WERI-Rb-1 (cell line): ENCODE results near the gene COCH.

Experiments
- DNase-seq: peaks from one replicate; pipeline ENCODE4 v3.0.0-alpha.2; 2020
- H3K27ac ChIP-seq: fragments of 250-450 bp; sonication (Bioruptor Pico); 2 replicates; pipeline ENCODE4 v1.5.1; 2020; ENCODE audit warnings: mild to moderate bottlenecking, moderate library complexity
- H3K27me3 ChIP-seq: fragments of 250-450 bp; sonication (Bioruptor Pico); 2 replicates; pipeline ENCODE4 v1.5.1; 2021; ENCODE audit warnings: mild to moderate bottlenecking, low read depth, moderate library complexity; ENCODE audit not compliant: insufficient read depth, severe bottlenecking
- H3K36me3 ChIP-seq: fragments of 250-450 bp; sonication (Bioruptor Pico); 2 replicates; pipeline ENCODE4 v1.5.1; 2020; ENCODE audit warnings: mild to moderate bottlenecking, moderate library complexity
- H3K4me3 ChIP-seq: 2 replicates; pipeline ENCODE4 v1.5.1; 2011; ENCODE audit warnings: low read depth, mild to moderate bottlenecking, control low read depth, low read length
- H3K9me3 ChIP-seq: fragments of 250-450 bp; sonication (Bioruptor Pico); 2 replicates; pipeline ENCODE4 v1.5.1; 2021; ENCODE audit warnings: mild to moderate bottlenecking, moderate library complexity; ENCODE audit not compliant: severe bottlenecking
- TF ChIP-seq, protein P1 (sequence below): IDR thresholded peaks from 2 replicates; pipeline ENCODE4 v1.5.1; 2011; ENCODE audit warnings: low read depth, mild to moderate bottlenecking, control low read depth, inconsistent platforms, low read length

The COCH gene

DNA sequence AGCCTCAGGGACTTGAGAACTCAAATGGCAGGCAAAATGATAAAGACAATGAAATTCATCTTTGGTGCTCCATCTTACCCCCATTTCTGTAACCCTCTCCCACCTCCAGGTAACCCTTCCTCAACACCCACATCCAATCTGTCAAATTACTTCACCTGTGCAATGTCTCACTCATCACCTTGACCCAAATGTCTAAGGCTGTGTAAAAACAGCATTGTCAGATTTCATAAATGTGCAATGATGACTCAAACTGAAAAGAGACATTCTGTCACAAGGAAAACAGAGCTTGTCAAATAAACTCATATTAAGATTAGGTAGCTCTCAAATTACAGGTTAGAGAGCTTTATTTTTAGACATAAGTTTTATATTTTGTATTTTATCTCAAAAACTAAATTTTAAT is 19.9 kb upstream of the COCH start:
- no peak for DNase-seq
- Histone ChIP-seq H3K9me3 (no peaks in the 10 kb centered on the region), H3K36me3 (no peaks in the 10 kb centered on the region), H3K27me3 (no peaks in the 10 kb centered on the region), H3K4me3 (no peak overlapping the region), H3K27ac (no peak overlapping the region)
- TF ChIP-seq, protein P1, sequence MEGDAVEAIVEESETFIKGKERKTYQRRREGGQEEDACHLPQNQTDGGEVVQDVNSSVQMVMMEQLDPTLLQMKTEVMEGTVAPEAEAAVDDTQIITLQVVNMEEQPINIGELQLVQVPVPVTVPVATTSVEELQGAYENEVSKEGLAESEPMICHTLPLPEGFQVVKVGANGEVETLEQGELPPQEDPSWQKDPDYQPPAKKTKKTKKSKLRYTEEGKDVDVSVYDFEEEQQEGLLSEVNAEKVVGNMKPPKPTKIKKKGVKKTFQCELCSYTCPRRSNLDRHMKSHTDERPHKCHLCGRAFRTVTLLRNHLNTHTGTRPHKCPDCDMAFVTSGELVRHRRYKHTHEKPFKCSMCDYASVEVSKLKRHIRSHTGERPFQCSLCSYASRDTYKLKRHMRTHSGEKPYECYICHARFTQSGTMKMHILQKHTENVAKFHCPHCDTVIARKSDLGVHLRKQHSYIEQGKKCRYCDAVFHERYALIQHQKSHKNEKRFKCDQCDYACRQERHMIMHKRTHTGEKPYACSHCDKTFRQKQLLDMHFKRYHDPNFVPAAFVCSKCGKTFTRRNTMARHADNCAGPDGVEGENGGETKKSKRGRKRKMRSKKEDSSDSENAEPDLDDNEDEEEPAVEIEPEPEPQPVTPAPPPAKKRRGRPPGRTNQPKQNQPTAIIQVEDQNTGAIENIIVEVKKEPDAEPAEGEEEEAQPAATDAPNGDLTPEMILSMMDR = no peak

DNA sequence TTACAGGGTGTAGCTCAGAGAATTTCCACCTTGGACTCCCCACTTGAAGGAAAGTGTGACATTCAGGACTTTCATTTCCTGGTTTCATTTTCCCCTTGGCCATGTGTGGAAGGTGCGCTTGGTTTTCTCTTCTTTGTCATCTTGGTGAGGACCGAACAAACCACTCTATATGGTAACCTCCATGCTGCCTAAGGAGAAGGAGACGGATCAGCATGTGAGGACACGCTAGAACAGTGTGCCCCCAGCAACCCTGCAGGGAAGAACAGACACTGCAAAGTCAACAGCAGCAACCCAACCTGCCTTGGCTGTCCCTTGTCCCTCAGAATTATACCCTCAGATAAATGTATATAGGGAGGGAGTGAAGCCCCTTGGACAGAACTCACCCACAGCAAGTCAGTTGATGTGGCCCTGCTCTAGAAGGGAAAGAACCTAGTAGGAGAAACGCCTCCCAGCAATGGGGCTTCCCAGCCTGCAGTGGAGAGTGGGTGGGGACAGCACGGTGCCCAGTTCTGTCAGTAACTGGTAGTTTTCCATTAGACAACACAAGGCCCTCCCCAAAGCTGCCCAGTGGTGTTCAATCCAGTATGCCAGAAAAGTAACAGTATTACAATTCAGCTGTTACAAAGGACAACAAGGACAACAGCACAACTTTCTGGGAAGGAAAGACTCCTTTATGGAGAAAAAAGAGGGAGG is 18.9 kb upstream of the COCH start:
- Histone ChIP-seq H3K9me3 (no peaks in the 10 kb centered on the region), H3K4me3 (no peak overlapping the region), H3K27me3 (no peaks in the 10 kb centered on the region), H3K36me3 (no peaks in the 10 kb centered on the region), H3K27ac (no peak overlapping the region)
- no peak for DNase-seq
- TF ChIP-seq, protein P1 = no peak

DNA sequence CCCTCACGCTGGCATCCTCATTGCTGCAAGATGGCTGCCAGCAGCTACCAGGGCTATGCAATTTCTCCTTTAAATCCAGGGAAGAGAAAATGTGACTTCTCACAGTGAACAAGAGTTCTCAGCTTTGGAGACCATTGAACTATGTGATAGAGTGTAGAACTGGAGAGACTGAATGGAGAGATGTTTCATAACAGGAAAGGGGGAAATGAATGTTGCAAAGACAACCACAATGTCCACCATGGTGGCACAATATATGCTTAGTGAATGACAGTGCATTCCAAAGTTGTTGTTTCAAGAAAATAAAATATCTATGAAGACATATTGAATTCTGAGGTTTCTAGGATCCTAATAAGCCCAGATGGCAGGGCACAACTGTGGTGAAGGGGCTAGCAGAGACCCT is 13.2 kb upstream of the COCH start:
- Histone ChIP-seq H3K9me3 (no peaks in the 10 kb centered on the region), H3K27ac (no peak overlapping the region), H3K4me3 (no peak overlapping the region), H3K36me3 (no peaks in the 10 kb centered on the region), H3K27me3 (no peaks in the 10 kb centered on the region)
- TF ChIP-seq, protein P1 = no peak
- no peak for DNase-seq

DNA sequence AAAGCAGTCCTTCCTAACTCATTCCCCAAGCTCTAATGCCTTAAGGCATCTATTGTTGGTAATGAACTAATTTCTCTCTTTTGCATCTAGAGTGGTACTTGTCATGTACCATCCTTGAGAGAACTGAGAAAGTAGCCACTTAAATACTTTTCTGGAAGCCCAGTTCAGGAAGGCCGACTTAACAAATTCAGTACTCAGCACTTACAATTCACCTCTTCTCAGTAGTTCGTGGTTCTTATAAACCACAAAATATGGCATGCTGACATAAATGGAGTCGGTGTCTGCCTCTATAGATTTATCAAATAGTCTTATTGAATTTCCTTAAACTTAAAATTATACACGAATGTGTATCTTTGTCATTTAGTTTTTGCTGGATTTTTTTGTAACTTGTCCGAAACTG is 9.4 kb upstream of the COCH start:
- H3K9me3 ChIP-seq = no peaks in the 10 kb centered on the region
- H3K27me3 ChIP-seq = no peaks in the 10 kb centered on the region
- TF ChIP-seq, protein P1 = no peak
- no peak overlapping the region for H3K4me3 ChIP-seq
- no peaks in the 10 kb centered on the region for H3K36me3 ChIP-seq
- no peak overlapping the region for H3K27ac ChIP-seq
- no peak for DNase-seq

DNA sequence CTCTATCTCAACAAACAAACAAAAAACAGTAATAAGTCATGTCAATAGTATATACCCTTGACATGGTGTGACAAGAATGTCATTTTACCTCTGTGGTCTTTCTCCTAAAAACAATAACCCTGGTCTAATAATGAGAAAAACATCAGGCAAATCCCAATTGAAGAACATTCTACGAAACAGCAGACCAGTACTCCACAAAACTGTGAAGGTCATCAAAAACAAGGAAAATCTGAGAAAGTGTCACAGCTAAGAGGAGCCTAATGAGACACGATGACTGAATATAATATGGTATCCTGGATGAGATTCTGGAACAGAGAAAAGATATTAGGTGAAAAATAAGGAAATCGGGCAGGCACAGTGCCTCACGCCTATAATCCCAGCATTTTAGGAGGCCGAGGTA is 5.6 kb upstream of the COCH start:
- Histone ChIP-seq H3K9me3 (peaks cover 2% of the 10 kb centered on the region), H3K4me3 (no peak overlapping the region), H3K27ac (no peak overlapping the region), H3K36me3 (no peaks in the 10 kb centered on the region), H3K27me3 (no peaks in the 10 kb centered on the region)
- no peak for DNase-seq
- TF ChIP-seq, protein P1 = no peak
